Kidney (tissue), 14 donors: ENCODE data around the gene SYAP1. TPM values are rescaled to one million over a fixed set of nuclear protein-coding genes. Genes with fewer than 3 reads are reported as not detected.
"Not testable (repeated sequence)": the region's sequence is repeated elsewhere in the genome, so short reads cannot be mapped to it uniquely, and the experiment has no call there.

Experiments used
- DNase-seq, 5 donors: peaks; one replicate each; pipeline ENCODE4 v3.0.0-alpha.2; 2013 to 2020
- FAIRE-seq: peaks from 2 replicates; lab custom pipeline; 2012; peaks lifted over from hg19 to GRCh38; lab: Jason Lieb, UNC
- H3K27ac ChIP-seq, 2 donors: one replicate each; pipeline ENCODE4 v1.7.0; 2013; ENCODE audit warnings: low read depth in 2 of 2, low read length in 2 of 2, inconsistent platforms in 1 of 2
- H3K27me3 ChIP-seq: one replicate; pipeline ENCODE4 v1.7.1; 2013; ENCODE audit warnings: low read length, inconsistent platforms; ENCODE audit not compliant: control insufficient read depth, insufficient read depth
- H3K36me3 ChIP-seq, 3 donors: one replicate each; pipeline versions ENCODE4 v1.7.0 to v1.7.1; 2013; ENCODE audit warnings: low read length in 3 of 3, control low read depth in 1 of 3, inconsistent platforms in 1 of 3; ENCODE audit not compliant: insufficient read depth in 3 of 3, control insufficient read depth in 2 of 3
- H3K4me1 ChIP-seq, 3 donors: one replicate each; pipeline versions ENCODE4 v1.7.0 to v1.7.1; 2013; ENCODE audit warnings: low read length in 3 of 3, inconsistent platforms in 1 of 3, low read depth in 1 of 3; ENCODE audit not compliant: control insufficient read depth in 2 of 3, insufficient read depth in 2 of 3
- H3K4me3 ChIP-seq, 3 donors: one replicate each; pipeline versions ENCODE4 v1.7.0 to v1.8.1; 2013; ENCODE audit warnings: low read length in 3 of 3, control low read depth in 1 of 3, inconsistent platforms in 1 of 3
- H3K9ac ChIP-seq, 3 donors: one replicate each; pipeline versions ENCODE4 v1.7.0 to v1.7.1; 2013; ENCODE audit warnings: low read length in 3 of 3, control low read depth in 1 of 3, inconsistent platforms in 1 of 3
- H3K9me3 ChIP-seq, 3 donors: one replicate each; pipeline versions ENCODE4 v1.7.0 to v1.7.1; 2013; ENCODE audit warnings: low read length in 3 of 3, control low read depth in 1 of 3, inconsistent platforms in 1 of 3; ENCODE audit not compliant: control insufficient read depth in 2 of 3, insufficient read depth in 1 of 3
- intact Hi-C: fragments of 100-400 bp; cut with DNase I; formaldehyde crosslinking; loops from one replicate; pipeline ENCODE4 v1.11.1; 2022
- polyA plus RNA-seq: library from polyadenylated mRNA; stranded (reverse); fragments of 350-450 nt; fragmentation: Illumina TruSeq; extraction: RNeasy Lipid Tissue Mini Kit (QIAGEN cat#74804); gene quantifications from one replicate; pipeline ENCODE4 v1.2.3, GENCODE V29; 2014; ENCODE audit warnings: low read depth, low replicate concordance; ENCODE audit not compliant: insufficient read depth
- total RNA-seq: library from RNA; stranded (reverse); fragmentation: NEBNext Ultra II Directional; extraction: Animal tissue kit (Norgen Biotek cat#: 25700); gene quantifications from one replicate; pipeline ENCODE4 v1.2.1, GENCODE V29; 2021
- TF ChIP-seq, protein P1 (sequence below): IDR thresholded peaks from 3 replicates; pipeline ENCODE4 v1.5.1; 2012; ENCODE audit warnings: mild to moderate bottlenecking, moderate library complexity, borderline replicate concordance; ENCODE audit not compliant: insufficient read depth; ENCODE audit errors: extremely low read depth
- donor health status: control.
- donor health status: control.
- donor health status: control.
- donor health status: control.
- donor health status: control.
- donor health status: DM: yes; HTN: yes; CAD: no.
- donor health status: Normal renal cell carcinoma (clear cell type).

The SYAP1 gene
- total and polyA plus RNA-seq, 2 donors from 2014 or later: 16.6 to 40.3 TPM

DNA sequence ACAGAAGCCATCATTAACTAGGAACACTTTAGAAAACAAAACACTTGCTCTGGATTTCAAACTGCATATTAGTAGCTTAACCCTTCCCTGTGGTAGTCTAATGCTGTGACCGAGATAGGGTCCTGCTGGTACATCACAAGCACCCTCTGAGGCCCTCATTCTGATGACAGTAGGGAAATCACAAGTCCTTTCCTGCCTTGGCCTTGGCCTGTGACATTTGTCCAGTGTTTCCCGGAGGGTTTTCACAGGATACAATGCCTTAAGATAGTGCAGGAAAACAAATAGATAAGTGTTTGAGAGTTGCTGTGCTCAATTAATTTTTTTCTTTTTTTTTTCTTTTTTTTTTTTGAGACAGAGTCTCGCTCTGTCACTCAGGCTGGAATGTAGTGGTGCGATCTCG, 29.0 kb downstream of the SYAP1 start:
- no peaks in the 10 kb centered on the region for H3K27me3 ChIP-seq
- H3K36me3 ChIP-seq: peaks cover 4 to 12% (median 6%) of the 10 kb centered on the region in 3 donors
- TF ChIP-seq, protein P1, sequence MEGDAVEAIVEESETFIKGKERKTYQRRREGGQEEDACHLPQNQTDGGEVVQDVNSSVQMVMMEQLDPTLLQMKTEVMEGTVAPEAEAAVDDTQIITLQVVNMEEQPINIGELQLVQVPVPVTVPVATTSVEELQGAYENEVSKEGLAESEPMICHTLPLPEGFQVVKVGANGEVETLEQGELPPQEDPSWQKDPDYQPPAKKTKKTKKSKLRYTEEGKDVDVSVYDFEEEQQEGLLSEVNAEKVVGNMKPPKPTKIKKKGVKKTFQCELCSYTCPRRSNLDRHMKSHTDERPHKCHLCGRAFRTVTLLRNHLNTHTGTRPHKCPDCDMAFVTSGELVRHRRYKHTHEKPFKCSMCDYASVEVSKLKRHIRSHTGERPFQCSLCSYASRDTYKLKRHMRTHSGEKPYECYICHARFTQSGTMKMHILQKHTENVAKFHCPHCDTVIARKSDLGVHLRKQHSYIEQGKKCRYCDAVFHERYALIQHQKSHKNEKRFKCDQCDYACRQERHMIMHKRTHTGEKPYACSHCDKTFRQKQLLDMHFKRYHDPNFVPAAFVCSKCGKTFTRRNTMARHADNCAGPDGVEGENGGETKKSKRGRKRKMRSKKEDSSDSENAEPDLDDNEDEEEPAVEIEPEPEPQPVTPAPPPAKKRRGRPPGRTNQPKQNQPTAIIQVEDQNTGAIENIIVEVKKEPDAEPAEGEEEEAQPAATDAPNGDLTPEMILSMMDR: no peak
- no peak for DNase-seq
- no peak overlapping the region for H3K27ac ChIP-seq
- H3K9me3 ChIP-seq: no peaks in the 10 kb centered on the region
- intact Hi-C loops: no loop called here
- H3K4me1 ChIP-seq: no peaks in the 10 kb centered on the region
- no peak for FAIRE-seq
- H3K9ac ChIP-seq: no peak overlapping the region
- no peak overlapping the region for H3K4me3 ChIP-seq

DNA sequence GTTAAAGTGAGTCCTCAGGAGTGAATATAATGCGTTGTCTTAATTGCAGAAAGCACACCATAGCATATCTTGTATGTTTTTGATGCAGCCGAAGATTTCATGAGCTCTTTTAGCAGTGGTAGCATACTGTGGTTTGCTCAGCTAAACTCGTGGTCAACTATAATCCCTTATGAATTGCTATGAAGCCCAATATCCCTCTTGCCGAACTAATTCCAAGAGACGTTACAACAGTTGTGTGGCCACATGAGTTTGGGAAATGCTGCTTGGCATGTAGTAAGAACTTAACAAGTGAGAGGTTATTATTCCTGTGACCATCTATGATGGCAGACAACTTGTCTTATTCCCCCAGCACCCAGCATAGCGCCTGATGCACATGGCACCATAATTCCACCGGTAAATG, 30.7 kb downstream of the SYAP1 start:
- Histone ChIP-seq H3K27me3 (no peaks in the 10 kb centered on the region), H3K36me3 (peaks cover 0 to 7% (median 2%) of the 10 kb centered on the region in 3 donors), H3K9me3 (no peaks in the 10 kb centered on the region), H3K9ac (no peak overlapping the region), H3K4me3 (no peak overlapping the region), H3K4me1 (no peaks in the 10 kb centered on the region), H3K27ac (no peak overlapping the region)
- no peak for DNase-seq
- FAIRE-seq: no peak
- intact Hi-C loops: no loop called here
- TF ChIP-seq, protein P1: no peak

- FAIRE-seq (no peak), DNase-seq (no peak)
- H3K9ac ChIP-seq: no peak overlapping the region
- H3K4me1 ChIP-seq: no peaks in the 10 kb centered on the region
- intact Hi-C loops: no loop called here
- H3K36me3 ChIP-seq: peaks cover 0 to 7% (median 2%) of the 10 kb centered on the region in 3 donors
- no peak overlapping the region for H3K27ac ChIP-seq
- H3K9me3 ChIP-seq: no peaks in the 10 kb centered on the region
- H3K27me3 ChIP-seq: no peaks in the 10 kb centered on the region
- H3K4me3 ChIP-seq: no peak overlapping the region
- TF ChIP-seq, protein P1: no peak
Observed at GRCh38 chrX:16754019-16754418, 34.6 kb downstream of the SYAP1 start.

DNA sequence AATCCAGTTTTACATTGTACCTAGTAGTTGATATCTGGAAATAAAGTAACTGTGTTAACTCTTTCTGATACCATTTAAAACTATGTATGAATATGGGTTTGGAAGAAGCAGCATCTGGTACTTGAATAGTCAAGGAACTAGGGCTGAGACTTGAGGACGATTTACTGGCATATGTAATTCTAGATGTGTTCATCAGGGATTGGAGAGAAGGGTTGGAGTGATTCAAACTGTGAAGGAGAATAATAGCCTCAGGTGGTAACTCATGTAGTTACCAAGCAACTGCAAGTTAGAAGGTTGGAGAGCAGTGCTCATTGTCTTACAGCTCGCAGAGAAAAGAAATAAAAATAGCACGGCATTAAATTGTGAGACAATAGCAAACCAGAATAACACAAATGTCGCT, 37.3 kb downstream of the SYAP1 start:
- Histone ChIP-seq H3K27ac (no peak overlapping the region), H3K36me3 (peaks cover 0 to 4% (median 2%) of the 10 kb centered on the region in 3 donors), H3K4me1 (no peaks in the 10 kb centered on the region), H3K4me3 (no peak overlapping the region), H3K27me3 (no peaks in the 10 kb centered on the region), H3K9me3 (no peaks in the 10 kb centered on the region), H3K9ac (no peak overlapping the region)
- FAIRE-seq (no peak), DNase-seq (peak in 1 of 5 donors; percentile 25)
- TF ChIP-seq, protein P1: no peak
- intact Hi-C loops: no loop called here

GRCh38 chrX:16761500-16761899, 42.1 kb downstream of the SYAP1 start:
- intact Hi-C loops, H3K9ac ChIP-seq, FAIRE-seq, H3K36me3 ChIP-seq, H3K4me3 ChIP-seq, DNase-seq, H3K27ac ChIP-seq, H3K4me1 ChIP-seq, H3K9me3 ChIP-seq, H3K27me3 ChIP-seq: not testable (repeated sequence)
